ENCODE results near the gene MCEMP1. TPM values are rescaled to one million over a fixed set of nuclear protein-coding genes. Genes with fewer than 3 reads are reported as not detected.

MCEMP1 gene
- total RNA-seq, 2 donors from 2014 or later, result 1.2 to 1.7 TPM

DNA sequence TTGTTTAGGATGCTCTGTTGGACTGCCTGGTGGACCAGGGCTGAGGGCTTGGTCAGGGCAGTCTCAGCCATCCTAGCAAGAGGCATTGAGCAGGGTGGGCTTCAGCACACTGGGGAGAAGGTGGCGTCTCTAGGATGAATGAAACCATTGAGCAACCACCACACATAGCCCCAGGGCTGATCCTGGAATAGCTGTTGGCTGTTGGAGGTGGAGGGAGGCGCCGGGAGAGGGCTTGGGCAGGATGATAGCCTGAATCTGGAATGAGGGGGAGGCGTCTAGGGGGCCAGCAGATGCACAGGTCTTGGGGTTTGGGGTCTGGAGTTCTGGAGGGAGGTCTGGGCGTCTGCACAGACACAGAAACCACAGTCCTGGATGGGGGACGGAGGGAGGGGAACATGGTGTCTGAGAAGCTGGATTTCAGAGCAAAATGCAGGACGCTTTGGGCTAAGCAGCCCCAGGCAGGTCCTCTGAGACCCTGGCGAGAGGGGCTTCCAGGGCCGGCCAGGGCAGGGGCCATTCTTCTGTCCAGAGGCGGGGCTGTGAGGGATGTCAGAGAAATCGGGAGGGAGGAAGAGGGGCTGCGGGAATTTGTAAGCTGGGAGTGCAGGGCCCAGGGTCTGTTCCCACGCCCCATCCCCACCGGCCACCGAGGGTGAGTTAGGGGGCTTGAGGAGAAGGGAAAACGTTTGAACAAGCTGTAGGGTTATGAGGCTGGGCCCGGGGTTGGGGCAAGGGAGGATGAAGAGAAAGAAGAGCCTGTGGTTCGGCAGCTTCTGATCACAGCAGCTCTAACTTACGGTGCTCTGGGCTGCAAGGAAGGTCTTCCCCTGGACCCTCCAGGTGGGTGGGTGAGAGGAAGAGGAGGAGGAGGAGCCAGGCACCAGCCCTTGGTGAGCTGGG lies 8.9 kb downstream of the MCEMP1 start:
- no peak for DNase-seq
- intact Hi-C loops (cut with DNase I), result loop anchor here in 1 of 2 donors (10.0 kb wide), 1 partner anchor 331 kb away; no protein-coding TSS in a partner anchor

DNA sequence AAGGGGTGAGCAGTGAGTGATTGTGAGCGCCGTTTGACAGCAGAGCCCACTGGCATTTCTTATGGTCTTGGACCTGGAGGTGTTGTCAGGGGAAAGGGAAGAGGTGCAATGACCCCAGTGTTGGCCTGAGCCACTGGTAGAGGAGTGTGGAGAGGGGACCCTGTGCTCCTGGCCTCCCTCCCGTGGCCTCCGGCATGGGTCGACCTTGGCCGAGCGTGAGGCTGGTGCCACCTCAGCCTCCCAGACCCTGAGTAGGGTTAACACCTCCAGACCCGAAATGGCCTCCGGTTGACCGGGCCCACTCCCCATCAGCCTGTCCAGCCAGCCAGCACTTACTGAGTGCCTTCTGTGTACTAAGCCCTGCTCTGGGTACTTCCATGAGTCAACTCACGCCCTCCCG lies 10.3 kb downstream of the MCEMP1 start:
- intact Hi-C loops (cut with DNase I), result loop anchor here in 1 of 2 donors (10.0 kb wide), 1 partner anchor 332 kb away; no protein-coding TSS in a partner anchor
- ATAC-seq (no peak), DNase-seq (no peak)

More for the DNA sequence above, 8.9 kb downstream of the MCEMP1 start:
- ATAC-seq, result no peak

DNA sequence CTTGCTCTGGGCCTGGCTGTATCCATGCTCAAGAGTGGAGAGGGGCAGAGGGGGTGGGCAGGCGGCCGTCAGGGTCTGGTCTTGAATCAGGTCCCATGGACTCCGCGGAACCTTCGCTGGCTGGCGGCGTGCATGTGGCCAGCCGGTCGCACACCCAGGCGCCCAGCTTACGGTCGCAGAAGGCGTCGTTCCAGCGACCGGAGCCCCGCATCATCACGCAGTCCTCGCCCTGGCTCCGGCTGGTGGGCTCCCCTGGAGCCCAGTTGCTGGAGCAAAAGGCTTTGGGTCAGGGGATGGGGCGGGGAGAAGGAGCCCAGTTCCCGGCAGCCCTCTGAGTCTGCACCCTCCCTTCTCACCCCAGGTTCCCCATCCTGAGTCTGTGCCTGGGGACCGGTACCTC lies 12.3 kb downstream of the MCEMP1 start:
- no peak for DNase-seq
- ATAC-seq, result no peak
- intact Hi-C loops (cut with DNase I), result loop anchor here in 1 of 2 donors (10.0 kb wide), 1 partner anchor 334 kb away; no protein-coding TSS in a partner anchor

DNA sequence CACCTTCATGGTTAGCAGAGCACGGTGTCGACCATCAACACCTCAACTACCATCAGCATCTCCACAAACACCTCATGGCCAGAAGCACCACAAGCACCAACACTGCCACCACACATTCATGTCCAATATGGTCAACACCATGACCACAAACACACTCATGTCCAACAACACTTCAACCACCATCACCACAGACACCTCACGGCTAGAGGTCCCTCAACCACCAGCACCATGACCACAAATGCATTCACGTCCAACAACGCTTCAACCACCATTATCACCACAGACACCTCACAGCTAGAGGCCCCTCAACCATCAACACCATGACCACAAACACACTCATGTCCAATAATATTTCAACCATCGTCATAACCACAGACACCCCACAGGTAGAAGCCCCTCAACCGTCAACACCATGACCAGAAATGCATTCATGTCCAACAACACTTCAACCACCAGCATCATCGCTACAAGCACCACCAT lies 13.9 kb downstream of the MCEMP1 start:
- intact Hi-C loops (cut with DNase I), result no loop called here
- no peak for DNase-seq
- ATAC-seq, result no peak

DNA sequence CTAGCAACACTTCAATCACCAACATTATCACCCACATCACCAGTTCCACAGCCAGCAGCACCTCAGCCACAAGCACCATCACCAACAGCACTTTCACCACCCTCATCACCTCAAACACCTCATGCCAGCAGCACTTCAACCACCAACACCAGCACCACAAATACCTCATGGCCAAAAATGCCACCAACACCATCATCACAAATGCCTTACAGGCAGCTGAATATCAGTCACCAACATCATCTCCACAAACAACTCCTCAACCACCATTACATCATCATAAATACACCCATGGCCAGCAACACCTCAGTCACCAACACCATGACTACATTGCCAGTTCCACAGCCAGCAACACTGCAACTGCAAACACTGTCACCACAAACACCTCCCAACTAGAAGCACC lies 14.6 kb downstream of the MCEMP1 start:
- ATAC-seq (no peak), DNase-seq (no peak)
- intact Hi-C loops (cut with DNase I), result no loop called here

DNA sequence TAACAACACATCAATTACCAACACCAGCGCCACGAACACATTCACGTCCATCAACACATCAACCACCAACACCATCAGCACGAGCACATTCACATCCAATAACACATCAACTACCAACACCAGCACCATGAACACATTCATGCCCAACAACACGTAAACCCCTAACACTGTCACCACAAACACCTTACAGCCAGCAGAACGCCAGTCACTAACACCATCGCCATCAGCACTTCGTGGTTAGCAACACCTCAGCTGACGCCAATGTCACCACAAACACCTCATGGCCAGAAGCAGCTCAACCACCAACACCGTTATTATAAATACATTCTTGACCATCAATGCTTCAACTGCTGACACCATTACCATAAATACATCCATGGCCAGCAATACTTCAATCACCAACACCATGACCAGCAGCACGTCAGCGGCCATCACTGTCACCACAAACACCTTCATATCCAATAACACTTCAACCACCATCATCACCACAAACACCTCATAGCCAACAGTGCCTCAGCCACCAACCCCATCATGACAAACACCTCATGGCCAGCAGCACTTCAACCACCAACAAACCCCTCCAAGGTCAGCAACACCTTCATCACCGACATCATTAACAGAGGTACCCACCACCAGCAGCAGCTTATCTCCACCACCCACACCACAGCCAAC lies 15.7 kb downstream of the MCEMP1 start:
- ATAC-seq, result no peak
- no peak for DNase-seq
- intact Hi-C loops (cut with DNase I), result no loop called here

DNA sequence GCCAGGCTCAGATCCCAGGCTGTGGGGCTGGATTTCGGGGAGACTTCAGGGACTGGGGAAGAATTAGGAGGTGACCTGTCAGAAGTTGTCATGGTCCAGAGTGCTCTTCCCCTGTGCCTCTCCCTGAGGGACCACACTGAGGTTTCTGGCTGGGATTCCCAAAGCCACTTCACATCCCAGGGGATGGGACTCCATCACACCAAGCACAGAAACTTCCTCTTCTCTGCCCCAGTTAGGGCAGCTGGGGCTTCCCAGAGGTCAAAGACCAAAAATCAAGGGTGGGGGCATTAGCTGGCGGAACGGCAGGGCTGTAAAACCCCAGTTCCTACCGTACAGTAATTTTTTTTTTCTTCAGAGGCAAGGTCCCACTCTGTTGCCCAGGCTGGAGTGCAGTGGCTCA lies 17.6 kb downstream of the MCEMP1 start:
- DNase-seq (no peak), ATAC-seq (no peak)
- intact Hi-C loops (cut with DNase I), result no loop called here

DNA sequence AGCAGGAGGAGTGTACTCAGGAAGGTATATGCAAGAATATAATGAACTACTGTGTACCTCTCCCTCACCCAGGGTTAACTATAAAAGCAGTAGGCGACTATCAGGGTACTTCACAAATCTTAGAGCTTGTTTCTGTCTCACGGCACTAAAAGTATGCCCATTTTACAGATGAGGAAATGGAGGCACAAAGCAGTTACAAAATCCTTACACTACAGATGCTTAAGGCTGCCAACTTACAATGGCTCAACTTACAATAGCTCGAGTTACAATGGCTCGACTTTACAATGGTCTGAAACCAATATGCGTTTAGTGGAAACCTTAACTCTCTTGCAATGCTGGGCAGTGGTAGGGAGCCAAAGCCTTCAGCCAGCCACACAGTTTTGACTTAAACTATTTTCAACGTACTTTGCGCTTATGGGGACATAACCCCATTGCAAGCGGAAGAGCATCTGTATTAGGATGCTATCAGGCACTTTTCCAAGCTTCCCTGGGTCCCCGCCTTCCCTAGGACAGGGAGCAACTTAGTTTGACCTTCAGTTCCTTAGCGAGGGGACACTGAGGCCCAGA lies 20.9 kb downstream of the MCEMP1 start:
- intact Hi-C loops (cut with DNase I), result no loop called here
- no peak for DNase-seq
- no peak for ATAC-seq

DNA sequence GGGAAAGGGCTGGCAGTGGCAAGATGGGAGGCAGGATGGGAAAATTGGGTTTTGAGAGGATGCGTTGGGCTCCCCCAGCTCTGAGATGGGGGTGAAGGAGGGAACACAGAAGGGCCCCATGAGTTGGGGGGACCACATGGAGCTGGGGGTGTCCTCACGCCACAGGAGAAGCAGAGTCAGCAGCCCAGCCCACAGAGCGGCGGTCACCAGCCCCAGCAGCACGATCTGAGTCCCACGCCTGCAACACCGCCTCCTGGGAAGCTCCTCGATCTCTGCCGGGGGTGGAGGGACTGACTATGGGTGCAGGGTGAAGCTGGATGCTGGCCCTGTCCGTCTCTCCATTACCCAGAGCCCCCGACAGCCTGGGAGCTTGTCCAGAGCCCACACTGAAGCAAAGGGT lies 21.7 kb downstream of the MCEMP1 start:
- DNase-seq, result no peak
- intact Hi-C loops (cut with DNase I), result no loop called here
- no peak for ATAC-seq

DNA sequence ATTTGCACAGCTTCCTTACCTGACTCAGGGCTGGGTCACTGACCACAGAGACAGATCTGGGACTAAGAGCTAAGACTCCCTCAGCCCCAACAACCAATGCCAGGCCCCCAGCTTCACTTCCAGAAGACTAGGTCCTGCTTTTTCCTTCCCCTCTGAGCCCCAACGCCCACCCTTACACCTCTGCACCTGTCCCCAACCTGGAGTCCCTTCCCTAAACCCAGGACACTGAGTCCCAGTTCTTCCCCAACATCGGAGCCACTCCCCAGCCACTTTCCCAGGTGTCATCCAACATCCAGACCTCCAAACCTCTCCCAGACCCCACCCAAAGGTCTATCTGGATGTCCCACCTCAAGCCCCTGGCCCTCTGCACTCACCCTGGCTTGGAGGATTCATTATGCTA lies 22.1 kb downstream of the MCEMP1 start:
- intact Hi-C loops (cut with DNase I), result no loop called here
- ATAC-seq (no peak), DNase-seq (no peak)

DNA sequence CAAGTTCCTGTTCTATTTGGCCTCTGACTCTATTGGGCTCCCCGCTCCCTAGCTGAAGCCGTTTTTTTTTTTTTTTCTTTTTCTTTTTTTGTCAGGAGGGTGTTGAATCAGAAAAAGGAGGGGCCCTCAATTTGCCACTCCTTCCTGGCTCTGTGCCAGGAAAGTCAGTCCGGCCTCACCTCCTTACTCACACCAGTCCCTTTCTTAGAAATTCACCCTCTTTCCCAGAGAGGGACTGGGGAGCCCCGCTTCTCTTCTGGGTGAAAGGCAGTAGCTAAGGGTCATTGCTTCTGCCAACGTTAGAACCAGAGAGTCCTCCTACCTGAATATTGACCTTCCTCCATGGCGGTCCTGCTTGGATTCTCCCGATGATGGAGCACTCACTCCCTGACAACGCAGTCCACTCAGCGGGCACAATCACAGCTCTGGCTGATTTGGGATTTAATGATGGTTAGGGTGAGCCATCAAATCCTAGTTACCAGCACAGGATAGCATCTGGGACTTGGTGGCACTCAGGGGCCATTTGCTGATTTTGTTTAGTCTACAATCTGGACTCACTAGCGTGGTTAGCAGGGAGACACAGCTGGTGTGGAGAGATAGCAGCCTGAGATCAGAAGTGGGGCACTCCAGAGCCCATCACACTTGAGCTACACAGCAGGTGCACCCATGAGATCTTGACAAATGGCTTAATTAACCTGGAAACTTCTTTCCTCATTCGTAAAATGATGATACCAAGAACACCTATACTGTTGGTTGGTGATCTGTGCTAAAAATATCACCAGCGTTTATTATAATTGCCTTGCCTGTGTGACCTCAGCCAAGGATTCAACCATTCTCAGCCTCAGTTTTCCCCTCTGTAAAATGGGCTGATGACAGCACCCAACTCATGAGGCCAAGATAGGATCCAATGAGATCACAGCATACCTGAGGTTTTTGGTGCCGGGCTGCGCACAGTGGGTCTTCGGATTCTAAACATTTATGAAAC lies 22.8 kb downstream of the MCEMP1 start:
- ATAC-seq (no peak), DNase-seq (no peak)
- intact Hi-C loops (cut with DNase I), result no loop called here

DNA sequence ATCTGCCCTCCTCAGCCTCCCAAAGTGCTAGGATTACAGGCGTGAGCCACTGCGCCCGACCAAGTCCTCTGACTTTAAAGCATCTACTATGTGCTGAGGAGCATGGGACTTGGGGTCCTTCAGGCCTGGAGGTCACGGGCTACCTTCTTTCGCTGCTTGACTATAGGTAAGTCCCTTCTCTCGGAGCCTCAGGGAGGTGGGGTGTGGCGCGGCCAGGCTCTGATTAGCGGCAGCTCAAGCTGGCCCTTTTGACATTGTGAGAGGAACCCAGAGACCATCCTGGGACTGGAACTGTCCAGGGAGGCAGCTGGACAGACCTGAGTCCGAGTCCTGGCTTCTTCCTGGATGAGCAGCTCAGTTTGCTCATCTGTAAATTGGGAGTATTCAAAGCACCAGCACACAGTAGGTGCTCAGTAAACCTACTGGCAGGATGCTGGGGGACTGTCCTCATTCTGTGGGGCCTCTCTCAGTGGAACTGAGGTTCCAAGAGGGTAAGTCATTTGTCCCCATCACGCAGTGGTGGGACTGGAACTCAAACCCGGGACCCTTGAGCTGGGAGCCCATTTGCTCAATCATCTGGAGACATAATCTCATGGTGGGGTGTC lies 24.3 kb downstream of the MCEMP1 start:
- no peak for ATAC-seq
- intact Hi-C loops (cut with DNase I), result no loop called here
- no peak for DNase-seq

DNA sequence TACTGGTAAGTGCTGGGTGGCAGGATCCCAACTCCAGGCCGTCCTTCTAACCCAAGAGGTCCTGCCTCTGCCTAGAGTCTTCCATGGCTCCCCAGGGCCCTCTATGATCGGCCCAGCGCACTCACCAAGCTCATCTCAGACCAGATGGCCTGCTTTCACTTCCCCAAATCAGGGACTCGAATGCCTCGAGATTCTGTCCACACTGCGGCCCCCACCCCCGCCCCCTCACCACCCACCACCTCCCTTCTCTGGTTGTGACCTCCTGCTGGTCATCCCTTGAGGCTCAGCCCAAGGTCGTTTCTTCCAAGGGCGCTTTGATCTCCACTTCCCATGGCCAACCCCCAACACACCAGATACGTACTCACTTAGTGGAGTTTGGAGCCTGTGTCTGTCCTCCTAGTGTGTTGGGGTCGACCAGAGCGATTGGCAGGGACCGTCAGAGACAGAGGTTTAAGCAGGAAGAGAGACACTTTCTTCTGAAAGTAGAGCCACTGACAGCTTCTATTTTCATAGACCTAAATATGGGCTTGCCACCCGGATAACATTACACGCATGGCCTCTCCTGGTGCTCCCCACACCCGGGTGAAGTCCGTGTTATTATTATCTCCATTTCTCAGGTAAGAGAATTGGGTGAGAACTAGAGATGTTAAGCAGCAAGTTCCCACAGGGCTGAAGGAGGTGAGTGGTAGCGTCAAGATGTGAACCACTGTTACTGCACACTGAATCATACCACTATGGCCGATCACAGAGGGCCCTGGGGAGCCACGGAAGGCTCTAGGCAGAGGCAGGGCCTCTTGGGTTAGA lies 25.0 kb downstream of the MCEMP1 start, which contains the start of gene FCER2:
TSS of gene FCER2 (minus strand) at position 478 of the 804 bp plus-strand sequence. CDS start 2,371 bp downstream, outside the sequence.
- DNase-seq (no peak), ATAC-seq (peak in 1 of 2 donors; percentile 27)
- intact Hi-C loops (cut with DNase I), result no loop called here

DNA sequence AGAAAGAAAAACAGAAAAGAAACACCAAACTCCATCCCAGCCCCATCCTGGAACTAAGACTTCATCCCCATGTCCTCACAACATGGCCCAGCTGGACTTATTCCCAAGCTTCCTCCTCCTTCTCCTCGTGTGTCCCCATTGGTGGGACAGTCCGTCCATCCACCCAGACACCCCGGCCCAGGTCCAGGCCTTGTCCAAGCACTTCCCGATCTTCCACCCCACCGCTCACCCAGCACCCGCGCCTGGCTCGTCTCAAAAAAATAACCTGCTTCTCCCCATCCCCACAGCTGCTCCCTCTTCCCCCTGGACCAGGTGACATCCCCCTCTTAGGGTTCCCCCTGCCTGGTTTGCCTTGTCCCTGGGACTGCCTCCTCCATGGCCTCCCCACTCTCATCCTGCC lies 26.4 kb downstream of the MCEMP1 start:
- intact Hi-C loops (cut with DNase I), result no loop called here
- no peak for DNase-seq
- no peak for ATAC-seq

DNA sequence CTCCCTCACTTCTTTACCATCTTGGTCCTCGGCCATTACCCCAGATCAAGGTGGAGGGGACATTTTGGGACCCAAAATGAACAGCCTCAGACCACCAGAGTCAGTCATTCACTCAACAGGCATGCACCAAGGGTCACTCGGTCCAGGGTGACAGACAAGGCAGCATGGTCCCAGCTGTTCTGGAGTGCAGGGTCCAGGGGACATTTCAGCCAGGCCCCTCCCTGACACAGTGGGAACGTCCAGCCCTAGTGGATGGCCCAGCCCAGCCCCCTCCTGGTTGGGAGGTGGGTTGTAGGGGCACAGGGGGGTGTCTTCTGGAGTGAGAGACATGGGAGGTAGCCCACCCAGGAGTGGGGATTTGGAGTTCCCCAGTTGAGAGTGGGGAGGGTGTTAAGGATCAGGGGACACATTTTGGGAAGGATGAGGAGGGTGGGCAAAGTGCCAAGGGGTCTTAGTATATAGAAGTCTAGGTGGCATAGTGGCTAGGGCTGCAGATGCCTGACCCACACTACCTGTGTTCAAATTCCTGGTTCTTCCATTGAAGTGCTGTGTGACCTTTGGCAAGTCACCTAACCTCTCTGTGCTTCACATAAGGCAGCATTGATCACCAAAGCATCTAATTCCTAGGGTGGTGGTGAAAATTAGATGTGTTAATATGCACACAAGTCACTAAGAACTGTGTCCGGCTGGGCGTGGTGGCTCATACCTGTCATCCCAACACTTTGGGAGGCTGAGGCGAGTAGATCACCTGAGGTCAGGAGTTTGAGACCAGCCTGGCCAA lies 27.6 kb downstream of the MCEMP1 start:
- ATAC-seq (no peak), DNase-seq (no peak)
- intact Hi-C loops (cut with DNase I), result no loop called here

DNA sequence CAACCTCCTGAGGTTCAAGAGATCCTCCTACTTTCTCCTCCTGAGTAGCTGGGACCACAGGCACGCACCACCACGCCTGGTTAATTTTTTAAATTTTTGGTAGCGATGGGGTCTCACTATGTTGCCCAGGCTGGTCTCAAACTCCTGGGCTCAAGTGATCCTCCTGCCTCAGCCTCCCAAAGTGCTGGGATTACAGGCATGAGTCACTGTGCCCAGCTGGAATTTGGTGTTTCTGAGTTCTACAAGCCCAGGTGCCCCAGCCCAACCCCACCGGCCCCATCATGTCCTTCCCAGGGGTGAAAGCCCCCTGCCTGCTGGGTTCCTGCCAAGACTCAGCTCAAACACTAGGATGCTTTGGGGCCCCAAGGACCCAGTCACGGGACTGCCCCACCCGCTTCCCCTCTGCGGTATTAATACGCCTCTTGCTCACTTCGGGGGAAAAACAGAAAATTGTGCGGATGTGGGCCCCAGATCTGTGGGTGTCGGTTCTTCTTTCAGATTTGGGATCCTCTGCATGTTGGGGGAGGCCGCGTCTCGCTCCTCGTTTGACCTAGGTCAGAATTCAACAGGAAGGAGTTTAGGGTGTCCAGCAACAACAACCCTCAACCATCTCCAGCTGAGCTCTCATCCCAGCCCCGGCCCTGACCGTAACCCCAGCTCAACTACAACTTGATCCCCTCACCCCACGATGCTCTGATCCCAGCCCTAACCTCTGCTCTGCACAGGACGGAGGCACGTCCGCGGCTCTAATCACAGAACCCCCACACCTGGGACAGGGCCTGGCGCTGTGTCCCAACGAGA lies 28.7 kb downstream of the MCEMP1 start:
- peak; percentile 60 to 72 for ATAC-seq
- intact Hi-C loops (cut with DNase I), result no loop called here
- DNase-seq, result peak; percentile 49

All from left cardiac atrium (tissue), 4 donors.